A549 treated with CpdA at 1 μM for 4 hours (cell line): ENCODE results near the gene BEND7. TPM values are rescaled to one million over a fixed set of nuclear protein-coding genes. Genes with fewer than 3 reads are reported as not detected.

ENCODE experiments used
- total RNA-seq: library from RNA; stranded (reverse); fragments of 200-300 nt; extraction: Qiagen RNA extraction; gene quantifications from 5 replicates; pipeline ENCODE4 v1.2.3, GENCODE V29; 2022; ENCODE audit warnings: low read depth

BEND7 gene
- 10.6 to 14.1 TPM (median 12.0 TPM) in 5 replicates for total RNA-seq

DNA sequence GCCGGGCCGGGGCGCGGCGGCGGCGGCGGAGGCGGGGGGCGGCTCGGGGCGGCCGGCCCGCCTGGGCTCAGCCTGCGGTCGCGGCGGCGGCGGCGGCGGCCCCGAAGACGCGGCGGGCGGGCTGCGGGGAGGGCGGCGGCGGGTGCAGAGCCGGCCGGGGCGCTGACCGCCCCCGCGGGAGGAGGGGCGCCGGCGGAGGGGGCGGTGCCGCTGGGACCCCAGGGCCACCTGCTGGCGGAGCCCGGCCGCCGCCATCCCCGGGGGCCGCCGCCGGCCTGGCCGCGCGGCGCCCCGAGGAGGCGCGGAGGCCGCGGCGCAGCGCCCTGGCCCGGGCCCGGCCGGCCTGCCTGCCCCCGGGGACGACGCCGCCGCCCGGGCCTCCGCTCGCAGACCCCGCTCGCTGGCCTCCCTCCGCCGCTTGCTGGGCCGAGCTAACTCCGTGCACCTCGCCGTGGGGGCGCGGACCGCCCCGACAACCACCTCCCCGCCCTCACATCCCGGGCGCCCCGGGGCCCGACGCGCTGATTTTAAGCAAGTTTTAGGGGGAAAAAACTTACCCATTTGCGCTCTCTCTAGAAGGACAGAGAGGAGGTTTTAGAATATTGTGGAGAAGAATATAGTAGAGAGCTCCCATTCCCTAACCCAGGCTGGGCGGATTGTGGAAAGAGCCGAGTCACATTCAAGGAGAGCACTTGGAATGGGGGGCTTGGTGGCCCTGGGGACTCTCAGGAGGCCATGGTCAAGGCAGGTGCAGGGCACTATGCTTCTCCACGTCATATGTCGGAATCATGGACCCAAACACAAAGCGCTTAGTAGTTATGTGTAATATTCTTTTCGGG is at the start of gene BEND7:
BEND7 (minus strand) TSS at position 140 of the 839 bp plus-strand sequence. CDS start 481 bp downstream, outside the sequence.

Other genes with a start within 250 kb of the BEND7 start
- 28.8 to 38.7 TPM (median 31.2 TPM) in 5 replicates for gene PHYH, start 228.9 kb downstream of the BEND7 start, total RNA-seq
- gene SEPHS1, start 180.7 kb downstream of the BEND7 start, total RNA-seq: 66.2 to 89.7 TPM (median 69.5 TPM) in 5 replicates
- gene PRPF18, start 58.0 kb upstream of the BEND7 start, total RNA-seq: 19.3 to 29.4 TPM (median 21.0 TPM) in 5 replicates